Coronary artery (tissue), 2 donors: ENCODE measurements around the gene BLCAP.
A peak's percentile ranks its signal among the peaks of the same experiment; 100 is the strongest.

ENCODE experiments used
- DNase-seq: peaks from one replicate; pipeline ENCODE4 v3.0.0-alpha.2; 2017; ENCODE audit warnings: low spot score
- H3K27ac ChIP-seq, 2 donors: fragments of 200-600 bp; sonication (generic); one replicate each; pipeline ENCODE4 v1.5.1; 2016 to 2019
- H3K4me3 ChIP-seq: fragments of 200-600 bp; sonication (generic); 2 replicates; pipeline ENCODE4 v1.5.1; 2016; ENCODE audit warnings: mild to moderate bottlenecking, moderate library complexity
- TF ChIP-seq, protein P1 (sequence below): fragments of 200-600 bp; sonication (generic); IDR thresholded peaks from one replicate; pipeline ENCODE4 v1.5.1; 2019; ENCODE audit warnings: antibody characterized with exemption

The BLCAP gene

DNA sequence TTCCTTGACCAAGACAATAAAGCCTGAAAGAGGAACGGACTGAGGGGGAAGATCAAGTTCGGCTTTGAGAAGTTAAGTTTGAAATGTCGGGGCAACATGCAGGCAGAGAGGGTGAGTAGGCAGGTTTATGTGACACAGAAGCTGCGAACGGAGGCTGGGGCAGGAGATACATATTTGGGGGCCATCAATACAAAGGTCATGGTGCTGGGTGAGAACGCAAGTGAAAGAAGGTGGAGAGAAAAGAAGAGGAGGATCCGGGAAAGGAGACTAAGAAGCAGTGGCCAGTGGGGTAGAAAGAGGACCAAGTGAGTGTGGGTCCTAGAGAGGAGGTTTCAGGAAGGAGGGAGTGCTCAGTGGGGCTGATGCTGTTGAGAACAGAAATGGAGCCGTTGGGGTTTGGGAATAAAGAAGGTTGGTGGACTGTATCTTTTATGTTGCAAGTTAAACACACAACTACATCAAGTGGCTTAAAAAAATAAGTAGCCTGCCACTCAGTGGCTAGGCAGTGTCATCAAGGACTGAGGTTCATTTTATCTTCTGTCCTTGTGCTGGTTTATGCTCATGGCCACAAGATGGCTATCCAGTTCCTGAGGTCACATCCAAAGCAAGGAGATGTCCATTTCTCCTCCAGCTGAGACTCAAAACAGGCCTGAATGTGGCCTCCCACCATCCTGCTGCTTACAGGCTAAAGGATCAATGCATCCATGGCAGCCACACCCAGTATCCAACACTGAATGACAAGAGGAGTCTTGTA is 1.7 kb upstream of the BLCAP start:
- no peak overlapping the region for H3K4me3 ChIP-seq
- no peak overlapping the region for H3K27ac ChIP-seq
- DNase-seq = no peak
- TF ChIP-seq, protein P1, sequence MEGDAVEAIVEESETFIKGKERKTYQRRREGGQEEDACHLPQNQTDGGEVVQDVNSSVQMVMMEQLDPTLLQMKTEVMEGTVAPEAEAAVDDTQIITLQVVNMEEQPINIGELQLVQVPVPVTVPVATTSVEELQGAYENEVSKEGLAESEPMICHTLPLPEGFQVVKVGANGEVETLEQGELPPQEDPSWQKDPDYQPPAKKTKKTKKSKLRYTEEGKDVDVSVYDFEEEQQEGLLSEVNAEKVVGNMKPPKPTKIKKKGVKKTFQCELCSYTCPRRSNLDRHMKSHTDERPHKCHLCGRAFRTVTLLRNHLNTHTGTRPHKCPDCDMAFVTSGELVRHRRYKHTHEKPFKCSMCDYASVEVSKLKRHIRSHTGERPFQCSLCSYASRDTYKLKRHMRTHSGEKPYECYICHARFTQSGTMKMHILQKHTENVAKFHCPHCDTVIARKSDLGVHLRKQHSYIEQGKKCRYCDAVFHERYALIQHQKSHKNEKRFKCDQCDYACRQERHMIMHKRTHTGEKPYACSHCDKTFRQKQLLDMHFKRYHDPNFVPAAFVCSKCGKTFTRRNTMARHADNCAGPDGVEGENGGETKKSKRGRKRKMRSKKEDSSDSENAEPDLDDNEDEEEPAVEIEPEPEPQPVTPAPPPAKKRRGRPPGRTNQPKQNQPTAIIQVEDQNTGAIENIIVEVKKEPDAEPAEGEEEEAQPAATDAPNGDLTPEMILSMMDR = no peak

DNA sequence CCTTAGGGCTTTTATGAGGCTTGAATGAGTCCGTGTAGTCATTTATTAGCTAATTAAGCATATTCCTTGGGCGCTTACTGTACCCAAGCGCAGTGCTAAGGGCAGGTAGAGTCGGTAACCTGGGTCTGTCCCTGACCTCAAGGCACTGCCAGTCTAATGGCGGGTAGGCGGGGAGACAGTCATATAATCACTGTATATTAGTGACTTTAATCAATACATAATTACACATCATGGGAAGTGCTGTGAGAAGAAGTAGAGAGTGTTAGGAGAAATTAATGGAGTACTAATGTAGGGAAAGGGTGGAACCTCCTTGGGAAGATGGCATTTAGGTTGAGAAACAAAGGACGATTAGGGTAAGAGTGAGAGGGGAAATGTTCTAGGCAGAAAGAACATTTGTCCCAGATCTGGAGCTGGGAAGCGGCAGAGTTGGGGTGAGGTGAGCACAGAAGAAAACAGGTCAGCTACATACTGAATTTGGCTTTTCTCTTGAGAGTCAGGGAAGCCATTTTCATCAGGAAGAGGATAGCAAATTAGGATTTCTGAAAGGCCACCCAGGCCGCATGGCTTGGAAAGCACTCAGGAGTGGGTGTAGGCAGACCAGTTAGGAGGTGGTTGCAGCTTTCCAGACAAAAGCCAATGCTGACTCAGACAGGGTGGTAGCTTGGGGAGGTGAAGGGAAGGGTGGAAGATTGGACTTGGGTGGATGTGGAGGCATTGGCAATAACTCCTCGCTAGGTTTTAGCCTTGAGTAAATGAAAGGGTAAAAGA is 954 bp upstream of the BLCAP start:
- peak overlapping the region; percentile 90 for H3K4me3 ChIP-seq
- peak; percentile 43 for DNase-seq
- TF ChIP-seq, protein P1 = no peak
- H3K27ac ChIP-seq = peak overlapping the region; percentile 76 to 93

DNA sequence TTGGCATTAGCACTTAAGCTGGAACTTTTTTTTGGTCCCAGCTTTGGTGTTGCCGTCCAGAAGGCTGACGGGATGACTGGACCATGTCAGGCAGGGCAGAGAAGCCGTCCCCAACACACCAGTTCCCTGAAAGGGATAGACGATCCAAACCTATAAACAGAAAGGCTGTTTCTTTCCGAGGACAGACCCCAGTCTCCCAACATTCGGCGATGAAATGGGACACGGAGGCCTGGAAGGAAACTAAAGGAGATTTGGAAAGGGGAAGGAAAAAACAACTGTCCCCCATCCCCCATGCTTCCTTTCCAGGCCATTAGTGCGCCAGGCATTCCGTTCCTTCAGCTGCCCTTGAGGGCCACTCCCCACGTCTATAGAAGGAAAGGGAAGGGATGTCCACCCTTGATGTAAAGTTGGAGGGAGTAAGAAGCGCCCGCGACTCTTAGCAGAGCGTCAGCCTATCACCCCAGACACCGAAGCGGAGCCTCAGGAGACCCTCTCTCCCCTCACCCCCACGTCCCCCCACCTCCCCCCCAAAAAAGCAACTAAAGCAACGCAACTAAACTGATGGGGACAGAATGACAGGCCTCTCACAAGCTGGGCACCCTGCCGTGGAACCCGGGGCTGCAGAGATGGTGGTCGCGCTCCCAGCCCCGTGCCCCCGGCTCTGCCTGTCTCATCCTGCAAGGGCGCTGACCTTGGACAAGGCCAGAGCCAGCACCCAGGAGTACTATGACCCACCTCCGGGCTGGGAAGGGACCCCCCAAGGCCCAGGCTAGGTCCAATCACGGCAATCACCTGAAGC is 638 bp downstream of the BLCAP start:
- DNase-seq = peak; percentile 74
- TF ChIP-seq, protein P1 = no peak
- Histone ChIP-seq H3K27ac (peak overlapping the region; percentile 76 to 93), H3K4me3 (peak overlapping the region; percentile 90)

DNA sequence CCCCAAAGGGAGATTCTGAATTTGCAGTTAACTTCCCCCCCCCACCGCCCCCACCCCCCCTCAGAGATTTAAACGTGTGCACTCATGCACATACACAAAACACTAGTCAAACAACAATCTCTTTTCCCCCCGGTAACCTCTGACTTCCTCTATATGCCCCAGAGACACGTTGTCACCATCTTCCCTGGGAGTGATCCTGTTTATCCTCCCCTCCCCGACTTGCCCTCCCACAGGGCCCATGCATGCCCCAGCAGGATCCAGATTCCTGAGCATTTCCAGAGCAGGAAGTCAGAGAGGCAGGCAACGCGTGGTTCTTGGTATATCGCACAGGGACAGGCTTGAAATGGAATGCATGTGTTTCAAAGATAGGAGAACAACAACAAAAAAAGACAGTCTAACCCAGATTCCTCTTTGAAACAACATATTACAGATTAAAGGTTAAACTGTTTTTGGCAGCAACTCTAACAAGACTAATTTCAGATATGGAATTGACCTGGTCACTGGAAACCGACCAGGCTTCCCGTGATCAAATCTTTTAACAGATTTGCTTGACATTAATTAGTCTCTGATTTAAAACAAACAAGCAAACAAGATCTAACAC is 1.3 kb downstream of the BLCAP start:
- Histone ChIP-seq H3K27ac (peak overlapping the region; percentile 76 to 93), H3K4me3 (peak overlapping the region; percentile 90)
- DNase-seq = peak; percentile 74
- TF ChIP-seq, protein P1 = no peak

DNA sequence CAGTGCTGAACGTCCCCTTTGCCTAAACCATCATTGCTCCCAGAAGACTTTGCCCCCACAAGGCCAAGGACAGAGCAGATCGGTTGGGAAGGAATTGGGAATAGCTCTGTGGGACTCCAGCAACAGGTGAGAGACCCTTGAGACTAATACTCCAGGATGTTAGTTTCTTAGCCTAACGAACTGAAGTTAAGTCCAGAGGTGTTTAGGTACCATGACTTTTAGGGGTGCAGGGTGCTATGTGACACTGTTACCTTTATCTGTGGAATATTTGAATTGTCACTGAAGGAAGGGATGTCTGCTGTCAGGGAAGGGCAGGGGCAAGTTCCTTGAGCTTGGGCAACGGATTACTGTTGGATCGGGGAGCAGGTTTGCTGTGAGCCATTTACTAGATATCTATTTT is 1.9 kb downstream of the BLCAP start:
- TF ChIP-seq, protein P1 = no peak
- DNase-seq = peak; percentile 29
- peak overlapping the region in 1 of 2 donors; percentile 93 for H3K27ac ChIP-seq
- peak overlapping the region; percentile 90 for H3K4me3 ChIP-seq

DNA sequence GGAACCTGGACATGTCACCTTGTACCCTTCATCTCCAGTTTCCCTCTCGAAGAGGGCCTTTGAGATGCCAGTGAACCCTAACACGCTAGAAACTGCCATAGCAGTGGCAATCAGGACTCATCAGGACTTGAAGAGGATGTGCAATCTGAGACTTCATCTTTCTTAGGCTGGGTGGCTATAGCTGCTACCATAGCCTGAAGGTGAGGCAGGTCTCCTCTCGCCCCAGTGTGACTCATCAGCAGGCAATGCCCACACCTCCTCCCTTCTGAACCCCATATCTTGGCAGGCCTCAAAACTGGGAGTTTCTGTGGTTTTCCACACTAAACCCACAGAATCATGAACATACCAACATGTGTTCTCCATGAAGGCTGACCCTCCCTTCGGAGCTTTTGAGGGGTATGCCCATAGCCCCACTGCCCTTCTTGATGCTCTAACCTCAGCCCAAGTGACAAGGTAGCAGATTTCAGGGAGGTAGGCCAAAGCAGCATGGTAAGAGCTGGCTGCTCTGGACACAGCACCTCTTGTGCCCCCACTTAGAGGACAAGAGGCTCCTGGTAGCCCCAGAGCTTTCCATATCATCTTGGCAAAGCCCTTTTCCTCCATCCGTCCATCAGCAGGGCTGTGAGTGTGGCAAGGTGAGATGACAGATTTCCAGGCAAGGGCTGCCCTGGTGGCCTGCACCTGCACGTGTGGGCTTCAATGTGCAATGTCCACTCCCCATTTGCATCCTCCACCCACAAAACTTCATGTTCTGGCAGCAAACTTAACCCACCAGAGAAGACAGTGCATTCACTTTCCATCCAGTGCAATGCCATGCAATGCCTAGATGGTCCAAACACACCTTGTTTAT is 2.6 kb downstream of the BLCAP start:
- no peak overlapping the region for H3K4me3 ChIP-seq

More for the DNA sequence above, 2.6 kb downstream of the BLCAP start:
- no peak for DNase-seq
- H3K27ac ChIP-seq = no peak overlapping the region
- TF ChIP-seq, protein P1 = no peak
